Stimulated activated effector memory CD8-positive, alpha-beta T cell treated with anti-CD3 and anti-CD28 coated beads, Interleukin-12 subunit alpha, Interleukin-12 subunit beta, amount 100 ng/mL, for 72 hours (primary cell): ENCODE results near the gene XRCC1.
A peak's percentile ranks its signal among the peaks of the same experiment; 100 is the strongest.
"Not testable (repeated sequence)": the region's sequence is repeated elsewhere in the genome, so short reads cannot be mapped to it uniquely, and the experiment has no call there.

Source experiments
- ATAC-seq: fragments of 150-1000 bp; cut with Tn5 transposase; 2 replicates; pipeline ENCODE4 v1.10.0; 2021
- DNase-seq, 2 donors: peaks; one replicate each; pipeline ENCODE4 v3.0.0; 2021 to 2022; ENCODE audit warnings: low spot score in 2 of 2
- H3K27ac Mint-ChIP-seq: one replicate; pipeline ENCODE4 v1.8.0; 2022; ENCODE audit warnings: mild to moderate bottlenecking, mixed read lengths
- H3K36me3 Mint-ChIP-seq: one replicate; pipeline ENCODE4 v1.8.0; 2022; ENCODE audit warnings: mild to moderate bottlenecking, mixed read lengths
- H3K4me1 Mint-ChIP-seq: one replicate; pipeline ENCODE4 v1.8.0; 2022; ENCODE audit warnings: mixed read lengths
- H3K4me3 Mint-ChIP-seq: one replicate; pipeline ENCODE4 v1.8.0; 2022; ENCODE audit warnings: mild to moderate bottlenecking, mixed read lengths
- H3K9me3 Mint-ChIP-seq: one replicate; pipeline ENCODE4 v1.8.0; 2022; ENCODE audit warnings: mixed read lengths

Gene XRCC1

DNA sequence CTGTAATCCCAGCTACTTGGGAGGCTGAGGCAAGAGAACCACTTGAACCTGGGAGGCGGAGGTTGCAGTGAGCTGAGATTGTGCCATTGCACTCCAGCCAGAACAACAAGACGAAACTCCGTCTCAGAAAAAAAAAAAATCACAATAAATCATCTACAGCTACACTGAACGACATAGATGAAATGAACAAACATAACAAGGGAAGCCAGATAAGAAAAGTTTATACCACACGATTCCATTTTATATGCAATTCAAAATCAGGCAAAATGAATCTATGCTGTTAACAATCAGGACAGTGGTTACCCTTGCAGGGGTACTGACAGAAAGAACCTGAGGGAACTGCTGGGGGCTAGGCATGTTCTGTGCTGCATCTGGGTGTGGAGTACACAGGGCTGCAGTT lies 5.7 kb downstream of the XRCC1 start:
- Mint-ChIP-seq H3K27ac (peak overlapping the region; percentile 65), H3K4me3 (no peak overlapping the region), H3K36me3 (no peaks in the 10 kb centered on the region), H3K9me3 (no peaks in the 10 kb centered on the region), H3K4me1 (peaks cover 36% of the 10 kb centered on the region)
- DNase-seq, result no peak
- ATAC-seq, result no peak

DNA sequence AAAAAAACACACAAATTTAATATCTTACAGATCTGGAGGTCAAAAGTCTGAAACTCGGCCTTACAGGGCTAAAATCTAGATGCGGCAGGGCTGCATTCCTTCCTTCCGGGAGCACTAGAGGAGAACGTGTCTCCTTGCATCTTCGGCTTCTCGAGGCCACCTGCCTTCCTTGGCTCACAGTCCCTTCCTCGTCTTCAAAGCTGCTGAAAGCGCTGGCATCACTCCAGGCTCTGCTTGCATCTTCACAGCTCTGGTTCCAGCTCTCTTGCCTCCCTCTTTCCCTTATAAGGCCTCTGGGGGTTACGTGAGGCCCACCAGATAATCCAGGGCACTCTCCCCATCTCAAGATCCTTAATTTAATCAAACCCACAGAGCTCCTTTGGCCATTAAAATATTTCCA lies 10.5 kb downstream of the XRCC1 start:
- Mint-ChIP-seq H3K9me3 (no peaks in the 10 kb centered on the region), H3K36me3 (peaks cover 38% of the 10 kb centered on the region), H3K27ac (peak overlapping the region; percentile 93), H3K4me1 (peaks cover 55% of the 10 kb centered on the region), H3K4me3 (no peak overlapping the region)
- DNase-seq, result no peak
- no peak for ATAC-seq

DNA sequence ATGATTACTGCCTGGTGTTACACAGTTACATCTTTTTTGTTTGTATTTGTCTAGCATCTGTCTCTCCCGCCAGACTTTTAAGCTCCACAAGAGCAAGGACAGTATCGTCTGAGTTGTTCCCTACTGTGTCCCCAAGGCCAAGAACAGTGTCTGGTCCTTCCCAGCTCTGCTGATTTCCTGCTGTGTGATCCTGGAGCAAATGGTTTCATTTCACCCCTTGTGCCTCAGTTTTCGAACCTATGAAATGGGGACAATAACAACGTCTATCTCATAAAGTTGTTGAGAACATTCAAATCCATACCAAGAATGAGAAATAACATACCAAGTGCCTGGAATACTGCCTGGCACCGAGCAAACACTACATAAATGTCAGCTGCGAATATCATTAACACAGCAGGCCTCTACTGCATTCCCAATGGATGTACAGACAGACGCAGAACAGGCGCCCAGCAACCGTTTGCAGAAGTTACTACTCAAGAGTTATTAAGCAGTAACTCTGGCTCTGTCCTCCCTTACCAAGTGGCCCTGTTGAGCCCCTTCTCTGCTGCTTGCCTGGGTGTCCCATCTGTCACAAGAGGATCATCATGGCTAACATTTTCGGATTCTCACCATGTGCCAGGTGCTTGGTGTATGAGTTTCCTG lies 11.4 kb downstream of the XRCC1 start:
- Mint-ChIP-seq H3K4me3 (peak overlapping the region; percentile 57), H3K36me3 (peaks cover 46% of the 10 kb centered on the region), H3K4me1 (peaks cover 53% of the 10 kb centered on the region)

DNA sequence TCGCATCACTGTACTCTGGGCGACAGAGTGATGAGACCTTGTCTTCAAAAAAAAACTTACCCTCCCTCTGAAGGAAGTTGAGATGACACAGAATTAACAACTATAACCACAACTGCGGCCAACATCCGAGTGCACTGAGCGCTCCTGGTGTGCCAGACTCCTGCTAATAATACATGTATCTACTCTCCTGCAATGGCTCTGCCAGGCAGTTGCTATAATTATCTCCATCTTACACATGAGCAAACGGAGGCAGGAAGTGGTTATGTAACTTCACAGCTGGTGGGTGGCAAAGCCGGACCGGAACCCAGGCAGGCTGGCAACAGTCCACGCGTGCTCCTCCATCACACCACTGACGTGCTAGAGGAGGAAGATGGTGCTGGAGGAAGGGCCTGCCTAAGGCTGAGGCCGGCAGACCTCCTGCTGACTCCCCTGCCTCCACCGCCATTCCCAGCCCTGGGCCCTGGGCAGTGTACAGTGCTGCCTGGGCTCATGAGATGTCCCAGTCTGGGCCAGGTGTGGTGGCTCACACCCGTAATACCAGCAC lies 12.6 kb downstream of the XRCC1 start:
- peak overlapping the region; percentile 57 for H3K4me3 Mint-ChIP-seq
- DNase-seq, result peak; percentile 52 to 85
- H3K27ac Mint-ChIP-seq, result peak overlapping the region; percentile 93
- no peaks in the 10 kb centered on the region for H3K9me3 Mint-ChIP-seq
- peak; percentile 97 for ATAC-seq
- peaks cover 53% of the 10 kb centered on the region for H3K4me1 Mint-ChIP-seq
- peaks cover 57% of the 10 kb centered on the region for H3K36me3 Mint-ChIP-seq

More for the DNA sequence above, 11.4 kb downstream of the XRCC1 start:
- Mint-ChIP-seq H3K27ac (peak overlapping the region; percentile 93), H3K9me3 (no peaks in the 10 kb centered on the region)
- ATAC-seq (no peak), DNase-seq (no peak)

DNA sequence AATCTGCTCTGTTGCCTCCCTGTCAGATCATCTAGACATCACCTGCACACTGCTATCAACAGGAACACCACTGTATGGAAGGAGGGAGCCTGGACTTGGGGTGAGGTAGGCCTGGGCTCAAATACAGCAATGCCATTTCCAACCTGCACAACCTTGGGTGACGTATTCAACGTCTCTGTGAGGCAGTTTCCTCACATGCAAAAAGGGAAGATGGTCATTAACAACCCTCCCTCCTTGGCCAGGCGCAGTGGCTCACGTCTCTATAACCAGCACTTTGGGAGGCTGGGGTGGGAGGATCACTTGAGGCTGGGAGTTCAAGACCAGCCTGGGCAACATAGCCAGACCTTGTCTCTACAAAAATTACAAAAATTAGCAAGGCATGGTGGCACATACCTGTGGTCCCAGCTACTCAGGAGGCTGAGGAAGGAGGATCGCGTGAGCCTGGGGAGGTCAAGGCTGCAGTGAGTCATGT lies 13.1 kb downstream of the XRCC1 start:
- H3K4me3 Mint-ChIP-seq, result peak overlapping the region; percentile 57
- peak overlapping the region; percentile 93 for H3K27ac Mint-ChIP-seq
- ATAC-seq (no peak), DNase-seq (no peak)
- H3K9me3 Mint-ChIP-seq, result no peaks in the 10 kb centered on the region
- H3K4me1 Mint-ChIP-seq, result peaks cover 53% of the 10 kb centered on the region
- H3K36me3 Mint-ChIP-seq, result peaks cover 62% of the 10 kb centered on the region

DNA sequence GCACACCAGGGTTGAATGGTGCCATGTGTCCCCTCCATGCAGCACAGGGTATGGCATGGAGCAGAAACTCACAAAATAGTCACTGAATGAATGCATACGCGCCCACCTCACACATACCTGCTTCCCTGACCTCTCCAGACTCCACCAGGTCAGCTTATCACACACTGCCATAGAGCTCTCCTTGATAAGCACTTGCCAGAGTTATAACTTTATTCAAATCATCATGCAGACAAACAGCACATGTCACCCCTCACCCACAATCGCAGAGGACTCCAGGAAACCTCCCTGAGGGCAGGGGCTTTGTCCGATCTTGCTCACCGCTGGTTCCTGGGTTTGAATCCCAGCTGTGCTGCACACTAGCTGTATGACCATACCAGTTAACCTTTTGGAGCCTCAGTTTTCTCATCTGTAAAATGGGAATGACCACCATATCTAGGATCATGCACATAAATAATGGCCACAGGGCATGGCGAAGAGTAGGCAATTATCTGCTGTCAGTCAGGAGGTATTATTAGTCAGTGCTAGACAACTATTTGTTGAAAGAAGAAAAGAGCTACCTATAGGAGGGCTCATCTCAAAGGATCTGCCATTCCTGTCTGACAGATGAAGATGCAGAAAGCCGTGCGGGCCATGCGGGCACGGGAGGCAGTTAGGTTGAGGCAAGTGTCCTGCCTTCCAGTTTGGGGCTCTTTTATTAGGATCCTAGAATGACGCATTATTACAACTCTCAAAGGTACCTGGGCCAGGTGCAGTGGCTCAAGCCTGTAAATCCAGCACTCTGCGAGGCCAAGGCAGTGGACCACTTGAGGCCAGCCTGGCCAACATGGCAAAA lies 14.0 kb downstream of the XRCC1 start:
- peaks cover 71% of the 10 kb centered on the region for H3K36me3 Mint-ChIP-seq
- H3K4me3 Mint-ChIP-seq, result no peak overlapping the region
- no peak for DNase-seq
- no peak for ATAC-seq
- peaks cover 53% of the 10 kb centered on the region for H3K4me1 Mint-ChIP-seq
- no peaks in the 10 kb centered on the region for H3K9me3 Mint-ChIP-seq
- H3K27ac Mint-ChIP-seq, result peak overlapping the region; percentile 93

DNA sequence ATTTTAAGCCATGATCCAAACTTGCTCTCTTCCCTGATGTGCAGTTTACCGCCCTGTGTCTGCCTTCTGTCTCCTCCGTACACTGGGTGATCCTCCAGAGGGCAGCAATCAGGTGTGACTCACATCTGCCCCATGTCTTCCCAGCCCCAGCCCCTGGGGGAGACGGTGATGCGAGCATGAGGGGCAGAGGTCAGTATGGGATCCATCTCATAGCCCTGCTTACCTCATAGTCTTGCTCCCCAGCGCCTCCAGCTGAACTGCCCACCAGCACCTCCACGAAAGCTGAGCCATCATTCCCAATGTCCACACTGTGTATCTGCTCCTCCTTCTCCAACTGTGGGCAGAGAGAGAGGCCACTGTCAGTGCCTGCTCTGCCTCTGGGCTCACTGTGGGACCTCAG lies 14.6 kb downstream of the XRCC1 start:
- DNase-seq (no peak), ATAC-seq (no peak)
- Mint-ChIP-seq H3K4me3 (no peak overlapping the region), H3K9me3 (no peaks in the 10 kb centered on the region), H3K27ac (peak overlapping the region; percentile 93), H3K36me3 (peaks cover 77% of the 10 kb centered on the region), H3K4me1 (peaks cover 53% of the 10 kb centered on the region)

DNA sequence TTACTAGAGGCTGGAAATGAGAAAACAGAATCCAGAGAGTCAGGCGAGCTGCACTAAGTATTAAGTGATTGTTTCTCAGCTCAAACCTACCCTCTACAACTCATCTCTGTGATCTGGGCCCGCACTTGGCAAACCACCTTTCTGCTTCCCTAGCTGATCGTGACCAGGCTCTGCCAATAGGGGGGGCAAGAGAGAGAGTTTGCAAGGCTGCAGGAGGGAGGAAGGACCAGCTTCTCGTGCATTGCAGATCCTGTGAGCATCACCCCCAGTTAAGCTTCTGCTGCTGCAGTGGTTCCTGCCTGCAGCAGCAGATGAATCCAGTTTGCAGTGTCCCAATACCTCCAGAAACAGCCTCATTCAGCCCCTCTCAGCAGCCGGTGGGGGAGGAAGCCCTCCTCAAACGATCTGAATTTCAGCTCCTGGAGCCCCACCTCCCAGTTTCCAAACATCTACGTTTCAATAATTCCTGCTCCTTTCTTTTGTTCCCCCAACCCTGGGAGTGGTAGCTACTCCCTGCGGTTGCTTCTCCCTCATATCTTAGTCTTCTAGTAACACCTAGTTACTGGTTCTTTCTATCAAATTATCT lies 20.0 kb downstream of the XRCC1 start:
- peak; percentile 91 for ATAC-seq
- Mint-ChIP-seq H3K27ac (peak overlapping the region; percentile 83), H3K9me3 (no peaks in the 10 kb centered on the region), H3K4me1 (peaks cover 11% of the 10 kb centered on the region), H3K4me3 (no peak overlapping the region), H3K36me3 (peaks cover 91% of the 10 kb centered on the region)
- DNase-seq, result peak; percentile 80 to 89

DNA sequence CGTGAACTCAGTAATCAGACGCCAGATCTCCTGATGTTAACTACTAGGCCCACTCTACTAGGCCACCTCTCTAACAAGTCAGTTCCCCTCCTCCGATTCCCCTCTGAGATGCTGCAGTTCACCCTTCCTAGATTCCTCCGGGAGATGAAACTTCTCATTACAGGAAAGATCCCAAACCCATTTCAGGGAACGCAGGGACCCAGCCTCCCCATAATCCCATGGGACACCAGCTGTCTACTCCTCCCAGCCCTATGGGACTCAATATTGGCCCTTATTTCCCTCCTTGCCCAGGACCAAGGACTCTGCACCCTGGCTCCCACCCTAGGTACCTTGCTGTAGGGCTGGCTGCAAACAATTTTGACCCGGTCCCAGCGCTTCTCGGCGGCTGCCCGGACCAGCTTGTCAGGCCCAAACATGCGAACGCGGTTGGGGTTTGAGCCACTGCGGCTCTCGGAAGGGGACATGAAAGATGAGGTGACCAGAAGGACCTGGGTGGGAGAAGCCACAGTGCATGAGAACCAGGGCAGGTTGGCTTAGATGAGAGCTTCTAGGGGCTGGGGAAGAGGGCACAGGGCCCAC lies 20.9 kb downstream of the XRCC1 start:
- Mint-ChIP-seq H3K27ac (peak overlapping the region; percentile 83), H3K36me3 (peaks cover 91% of the 10 kb centered on the region)

DNA sequence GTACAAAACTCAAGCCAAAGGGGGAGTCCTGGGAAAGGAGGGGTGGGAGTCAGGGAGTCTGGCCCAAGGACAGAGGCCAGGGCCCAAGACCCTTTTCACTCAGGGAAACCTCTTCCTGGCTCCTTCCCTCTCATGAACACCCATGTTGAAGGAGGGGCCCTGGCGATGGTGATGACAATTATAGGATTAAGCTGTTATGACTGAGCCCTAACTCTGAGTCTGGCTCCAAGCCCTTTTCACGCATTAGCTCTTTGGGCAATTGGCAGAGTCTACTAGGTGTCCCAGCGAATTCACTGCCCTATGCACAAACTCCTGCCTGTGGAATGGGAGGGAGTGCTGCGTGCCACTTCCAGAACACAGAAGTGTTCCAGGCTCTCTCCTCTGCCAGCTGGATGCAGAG lies 21.7 kb downstream of the XRCC1 start:
- Mint-ChIP-seq H3K27ac (peak overlapping the region; percentile 77), H3K4me3 (no peak overlapping the region), H3K4me1 (peaks cover 9% of the 10 kb centered on the region), H3K9me3 (no peaks in the 10 kb centered on the region), H3K36me3 (peaks cover 87% of the 10 kb centered on the region)
- DNase-seq, result no peak
- ATAC-seq, result no peak

More for the DNA sequence above, 20.9 kb downstream of the XRCC1 start:
- no peak for DNase-seq
- Mint-ChIP-seq H3K9me3 (no peaks in the 10 kb centered on the region), H3K4me3 (no peak overlapping the region), H3K4me1 (peaks cover 9% of the 10 kb centered on the region)
- no peak for ATAC-seq

DNA sequence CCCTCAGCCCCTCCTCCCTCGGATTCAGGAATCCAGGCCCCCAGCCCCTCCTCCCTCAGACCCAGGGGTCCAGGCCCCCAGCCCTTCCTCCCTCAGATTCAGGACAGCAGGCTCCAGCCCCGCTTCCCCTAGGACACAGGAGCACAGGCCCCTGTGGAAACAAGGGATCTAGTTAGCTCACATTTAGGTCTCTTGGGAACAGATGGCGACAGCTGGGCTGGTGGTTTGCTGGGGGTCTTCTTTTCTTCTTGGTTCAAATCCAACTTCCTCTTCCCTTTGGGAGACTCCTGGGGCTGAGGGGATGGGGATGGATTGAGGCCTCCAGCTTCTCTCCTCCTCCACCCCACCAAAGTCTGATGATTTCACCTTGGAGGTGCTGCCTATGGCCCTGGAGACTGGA lies 22.7 kb downstream of the XRCC1 start:
- Mint-ChIP-seq H3K4me1 (peaks cover 9% of the 10 kb centered on the region), H3K36me3 (peaks cover 81% of the 10 kb centered on the region), H3K4me3 (no peak overlapping the region), H3K9me3 (no peaks in the 10 kb centered on the region), H3K27ac (peak overlapping the region; percentile 77)
- ATAC-seq (no peak), DNase-seq (no peak)

DNA sequence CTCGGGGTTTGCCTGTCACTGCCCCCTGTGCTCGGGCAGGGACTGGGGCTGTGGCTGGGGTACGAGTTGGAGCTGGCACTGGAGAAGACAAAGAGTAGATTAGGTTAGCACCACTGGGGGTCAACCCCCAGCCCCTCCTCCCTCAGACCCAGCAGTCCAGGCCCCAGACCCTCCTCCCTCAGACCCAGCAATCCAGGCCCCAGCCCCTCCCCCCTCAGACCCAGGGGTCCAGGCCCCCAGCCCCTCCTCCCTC lies 23.2 kb downstream of the XRCC1 start:
- no peak for ATAC-seq
- Mint-ChIP-seq H3K36me3 (peaks cover 76% of the 10 kb centered on the region), H3K4me3 (no peak overlapping the region), H3K4me1 (peaks cover 9% of the 10 kb centered on the region), H3K9me3 (no peaks in the 10 kb centered on the region), H3K27ac (peak overlapping the region; percentile 57)
- no peak for DNase-seq

DNA sequence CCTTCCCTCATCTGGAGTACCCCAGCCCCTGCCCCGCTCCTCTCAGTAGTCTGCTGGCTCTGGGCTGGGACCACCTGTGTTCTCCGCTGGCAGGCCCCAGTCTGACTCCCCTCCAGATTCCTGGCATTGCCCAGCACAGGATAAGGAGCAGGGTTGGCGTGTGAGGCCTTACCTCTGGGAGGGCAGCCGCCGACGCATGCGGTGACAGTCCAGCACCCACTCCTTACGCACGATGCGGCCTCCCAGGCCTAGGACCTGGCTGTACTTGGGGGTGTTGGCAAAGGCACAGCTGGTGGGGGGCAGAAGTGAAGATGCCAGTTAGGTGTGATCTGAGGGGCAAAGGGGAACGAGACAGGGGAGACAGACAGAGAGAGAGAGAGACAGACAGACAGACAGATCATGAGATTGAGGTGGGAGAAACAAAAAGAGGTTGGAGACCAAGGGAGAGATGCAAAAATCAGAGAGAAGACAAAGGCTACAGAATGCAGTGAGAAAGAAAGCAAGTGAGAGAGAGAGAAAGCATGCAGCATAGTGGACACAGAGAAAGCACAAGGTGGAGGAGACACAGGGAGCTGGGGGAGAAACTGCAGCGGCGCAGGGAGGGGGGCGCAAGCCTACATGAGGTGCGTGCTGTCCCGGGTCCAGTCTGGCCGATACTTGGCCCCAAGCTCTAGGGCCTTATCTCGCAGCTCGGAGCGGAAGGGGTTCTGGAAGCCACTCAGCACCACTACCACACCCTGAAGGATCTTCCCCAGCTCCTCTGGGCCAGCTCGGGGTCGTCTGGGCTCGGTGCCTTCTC lies 23.7 kb downstream of the XRCC1 start:
- ATAC-seq (no peak), DNase-seq (no peak)
- Mint-ChIP-seq H3K36me3 (peaks cover 71% of the 10 kb centered on the region), H3K9me3 (no peaks in the 10 kb centered on the region), H3K27ac (peak overlapping the region; percentile 57), H3K4me3 (no peak overlapping the region), H3K4me1 (peaks cover 9% of the 10 kb centered on the region)

DNA sequence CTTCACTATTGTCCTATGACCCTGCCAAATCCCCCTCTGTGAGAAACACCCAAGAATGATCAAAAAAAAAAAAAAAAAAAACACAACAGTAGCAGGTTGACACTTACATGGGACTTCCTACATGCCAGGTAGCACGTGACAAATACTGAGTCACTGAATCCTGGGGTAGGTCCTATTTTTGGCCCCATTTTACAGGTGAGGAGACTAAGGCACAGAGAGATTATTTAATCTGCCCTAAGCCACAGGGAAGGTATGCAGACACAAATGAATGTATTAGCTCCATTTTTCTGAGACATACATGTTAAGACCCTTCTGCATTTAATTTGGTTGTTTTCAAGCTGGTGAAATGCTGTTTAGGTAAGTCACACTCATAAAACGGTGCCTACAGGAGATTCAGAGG lies 26.6 kb downstream of the XRCC1 start:
- no peak overlapping the region for H3K4me3 Mint-ChIP-seq
- H3K4me1 Mint-ChIP-seq, result no peaks in the 10 kb centered on the region
- DNase-seq, result no peak
- no peak overlapping the region for H3K27ac Mint-ChIP-seq
- H3K9me3 Mint-ChIP-seq, result no peaks in the 10 kb centered on the region
- peaks cover 65% of the 10 kb centered on the region for H3K36me3 Mint-ChIP-seq
- no peak for ATAC-seq

DNA sequence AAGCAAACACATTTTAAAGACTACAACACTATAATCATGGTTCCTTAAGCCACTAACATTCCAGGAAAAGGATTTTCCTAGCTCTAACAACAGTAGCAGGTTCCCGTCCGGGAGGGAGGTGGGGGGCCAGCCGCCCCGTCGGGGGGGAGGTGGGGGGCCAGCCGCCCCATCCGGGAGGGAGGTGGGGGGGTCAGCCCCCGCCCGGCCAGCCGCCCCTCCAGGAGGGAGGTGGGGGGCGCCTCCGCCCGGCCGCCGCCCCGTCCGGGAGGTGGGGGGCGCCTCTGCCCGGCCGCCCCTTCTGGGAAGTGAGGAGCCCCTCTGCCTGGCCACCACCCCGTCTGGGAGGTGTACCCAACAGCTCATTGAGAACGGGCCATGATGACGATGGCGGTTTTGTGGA lies 27.4 kb downstream of the XRCC1 start:
- not testable (repeated sequence) for H3K4me3 Mint-ChIP-seq, H3K4me1 Mint-ChIP-seq, H3K9me3 Mint-ChIP-seq, H3K27ac Mint-ChIP-seq, ATAC-seq, DNase-seq
- peaks cover 65% of the 10 kb centered on the region for H3K36me3 Mint-ChIP-seq
